Calu3 (cell line): ENCODE measurements around the gene SRSF3. TPM values are rescaled to one million over a fixed set of nuclear protein-coding genes. Genes with fewer than 3 reads are reported as not detected.
A peak's percentile ranks its signal among the peaks of the same experiment; 100 is the strongest.
"Not testable (repeated sequence)": the region's sequence is repeated elsewhere in the genome, so short reads cannot be mapped to it uniquely, and the experiment has no call there.

Experiments
- BruUV-seq: library from RNA; stranded (reverse); fragments of 400-500 nt; replicated peaks from 2 replicates; lab custom pipeline; 2021; lab: Mats Ljungman, UMichigan
- CTCF ChIA-PET: fragments of 300-600 bp; sonication (Branson Sonifier 250); formaldehyde crosslinking; loops from one replicate; lab custom pipeline; 2022; ENCODE audit warnings: antibody characterized with exemption; lab: Charles Lee
- DNase-seq: peaks from one replicate; pipeline ENCODE4 v3.0.0; 2022
- H3K27ac Mint-ChIP-seq: one replicate; pipeline ENCODE4 v1.8.0; 2022; ENCODE audit warnings: mixed read lengths; ENCODE audit not compliant: unreplicated experiment
- H3K27me3 Mint-ChIP-seq: one replicate; pipeline ENCODE4 v1.8.0; 2022; ENCODE audit warnings: mixed read lengths; ENCODE audit not compliant: unreplicated experiment
- H3K36me3 Mint-ChIP-seq: one replicate; pipeline ENCODE4 v1.8.0; 2022; ENCODE audit warnings: mild to moderate bottlenecking, moderate library complexity, mixed read lengths; ENCODE audit not compliant: insufficient read depth, unreplicated experiment
- H3K4me1 Mint-ChIP-seq: one replicate; pipeline ENCODE4 v1.8.0; 2022; ENCODE audit warnings: mild to moderate bottlenecking, low read depth, mixed read lengths; ENCODE audit not compliant: unreplicated experiment
- H3K4me3 Mint-ChIP-seq: one replicate; pipeline ENCODE4 v1.8.0; 2022; ENCODE audit warnings: mild to moderate bottlenecking, low read depth, moderate library complexity, mixed read lengths; ENCODE audit not compliant: unreplicated experiment
- H3K9me3 Mint-ChIP-seq: one replicate; pipeline ENCODE4 v1.8.0; 2022; ENCODE audit warnings: low read depth, mixed read lengths; ENCODE audit not compliant: unreplicated experiment
- CTCF ChIP-seq: fragments of 200-600 bp; IDR thresholded peaks from one replicate; pipeline ENCODE4 v1.8.0; 2022; ENCODE audit warnings: antibody characterized with exemption; ENCODE audit not compliant: unreplicated experiment
- intact Hi-C: fragments of 100-400 bp; cut with micrococcal nuclease; formaldehyde crosslinking; loops from one replicate; pipeline ENCODE4 v1.10.0; 2022; ENCODE audit not compliant: unreplicated experiment
- total RNA-seq: library from RNA; stranded (reverse); gene quantifications from 2 replicates; pipeline ENCODE4 v1.2.3, GENCODE V29; 2022

Gene SRSF3
- total RNA-seq, 1 experiment from 2014 or later = 370 TPM

GRCh38 chr6:36605560-36606391 is 11.6 kb downstream of the SRSF3 start:
- H3K27me3 Mint-ChIP-seq = no peaks in the 10 kb centered on the region
- no peak for DNase-seq
- no TSS peak for BruUV-seq
- CTCF ChIA-PET = interaction anchor here (0.7 kb wide), 1 partner anchor 268 kb away, joined by 3 read pairs; no protein-coding TSS in a partner anchor
- peaks cover 12% of the 10 kb centered on the region for H3K4me1 Mint-ChIP-seq
- no peaks in the 10 kb centered on the region for H3K9me3 Mint-ChIP-seq
- H3K36me3 Mint-ChIP-seq = peaks cover 99% of the 10 kb centered on the region
- no peak overlapping the region for H3K4me3 Mint-ChIP-seq
- H3K27ac Mint-ChIP-seq = peak overlapping the region; percentile 33
- TF ChIP-seq CTCF = no peak
- intact Hi-C loops = no loop called here

- intact Hi-C loops, H3K4me3 Mint-ChIP-seq, DNase-seq, H3K27me3 Mint-ChIP-seq, H3K9me3 Mint-ChIP-seq, BruUV-seq: not testable (repeated sequence)
- CTCF ChIA-PET = interaction anchor here (0.6 kb wide), 1 partner anchor 45 kb away, joined by 3 read pairs; no protein-coding TSS in a partner anchor
- peak overlapping the region; percentile 14 for H3K27ac Mint-ChIP-seq
- H3K4me1 Mint-ChIP-seq = peaks cover 12% of the 10 kb centered on the region
- peaks cover 98% of the 10 kb centered on the region for H3K36me3 Mint-ChIP-seq
Observed at GRCh38 chr6:36607305-36607682, 13.1 kb downstream of the SRSF3 start.

GRCh38 chr6:36607683-36608386 is 13.7 kb downstream of the SRSF3 start:
- Mint-ChIP-seq H3K9me3 (no peaks in the 10 kb centered on the region), H3K4me1 (peaks cover 12% of the 10 kb centered on the region), H3K4me3 (no peak overlapping the region), H3K36me3 (peaks cover 98% of the 10 kb centered on the region), H3K27ac (peak overlapping the region; percentile 14), H3K27me3 (no peaks in the 10 kb centered on the region)
- CTCF ChIA-PET = interaction anchor here (1.1 kb wide), 1 partner anchor 8 kb away, joined by 3 read pairs; no protein-coding TSS in a partner anchor
- no peak for TF ChIP-seq CTCF
- intact Hi-C loops = no loop called here
- BruUV-seq = no TSS peak
- DNase-seq = no peak

GRCh38 chr6:36608788-36609563 is 14.8 kb downstream of the SRSF3 start:
- TF ChIP-seq CTCF = no peak
- H3K9me3 Mint-ChIP-seq = no peaks in the 10 kb centered on the region
- H3K27ac Mint-ChIP-seq = peak overlapping the region; percentile 39
- H3K36me3 Mint-ChIP-seq = peaks cover 94% of the 10 kb centered on the region
- H3K4me3 Mint-ChIP-seq = peak overlapping the region; percentile 19
- no peak for DNase-seq
- peaks cover 12% of the 10 kb centered on the region for H3K4me1 Mint-ChIP-seq
- no TSS peak for BruUV-seq
- CTCF ChIA-PET = interaction anchor here (0.6 to 1.1 kb wide), 4 partner anchors 9 to 112 kb away, joined by 3 to 7 read pairs (median 4); no protein-coding TSS in a partner anchor
- intact Hi-C loops = no loop called here
- H3K27me3 Mint-ChIP-seq = no peaks in the 10 kb centered on the region
